Cortex of kidney (tissue), 1 donor: ENCODE measurements around the gene NET1.
"Not testable (repeated sequence)": the region's sequence is repeated elsewhere in the genome, so short reads cannot be mapped to it uniquely, and the experiment has no call there.

Experiments used
- DNase-seq: peaks from one replicate; lab custom pipeline; 2025; lab: John Stamatoyannopoulos, UW

NET1 gene

DNA sequence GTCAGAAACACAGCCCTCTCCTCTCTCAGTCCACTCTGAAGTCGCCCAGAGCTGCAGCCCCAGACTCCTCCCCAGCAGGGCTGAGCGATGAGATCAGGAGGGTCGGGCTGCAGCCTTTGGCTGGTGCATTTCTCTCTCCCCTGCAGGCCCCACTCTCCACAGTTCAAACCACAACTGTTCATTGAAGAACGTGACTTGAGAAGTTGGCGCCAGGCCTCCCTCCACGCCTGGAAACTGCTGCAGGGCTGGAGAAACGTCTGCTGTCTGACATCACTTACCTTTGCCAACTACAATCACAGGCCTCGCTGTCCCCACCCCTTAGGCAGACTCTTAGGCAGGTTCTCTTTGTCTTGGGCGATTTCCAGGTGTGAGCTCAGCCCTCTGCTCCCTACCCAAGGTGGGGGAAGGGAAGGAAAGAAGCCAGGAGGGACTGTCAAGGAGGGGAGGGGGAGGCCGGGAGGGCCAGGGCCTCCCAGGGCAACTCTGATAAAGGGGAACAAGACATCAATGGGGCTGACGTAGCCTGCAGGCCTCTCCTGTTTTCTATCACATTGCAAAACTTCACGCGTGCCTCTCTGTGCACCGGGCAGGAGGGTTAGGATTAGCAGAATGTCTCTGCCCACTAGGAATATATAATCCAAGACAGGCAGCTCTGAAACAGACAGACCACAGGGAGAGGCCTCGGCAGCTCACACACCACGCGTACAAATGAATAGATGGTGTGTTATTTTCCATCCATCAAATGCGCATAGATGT is 54.3 kb downstream of the NET1 start:
- no peak for DNase-seq

DNA sequence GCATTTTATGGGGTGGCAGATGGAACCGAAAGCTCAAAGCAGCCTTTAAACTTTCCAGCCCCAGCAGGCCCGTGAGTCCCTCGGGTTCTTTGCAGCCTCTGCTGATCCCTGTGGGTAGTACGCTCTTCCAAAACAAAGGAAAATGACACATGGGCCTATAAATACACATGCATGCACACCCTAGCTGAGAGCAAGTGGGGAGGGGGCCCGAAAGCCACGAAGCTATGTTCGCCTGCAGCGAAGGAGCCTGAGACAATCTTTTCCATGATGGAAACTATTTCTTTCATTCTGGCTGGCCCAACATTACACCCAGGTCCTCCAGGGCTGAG is 54.8 kb downstream of the NET1 start:
- DNase-seq, result no peak

DNA sequence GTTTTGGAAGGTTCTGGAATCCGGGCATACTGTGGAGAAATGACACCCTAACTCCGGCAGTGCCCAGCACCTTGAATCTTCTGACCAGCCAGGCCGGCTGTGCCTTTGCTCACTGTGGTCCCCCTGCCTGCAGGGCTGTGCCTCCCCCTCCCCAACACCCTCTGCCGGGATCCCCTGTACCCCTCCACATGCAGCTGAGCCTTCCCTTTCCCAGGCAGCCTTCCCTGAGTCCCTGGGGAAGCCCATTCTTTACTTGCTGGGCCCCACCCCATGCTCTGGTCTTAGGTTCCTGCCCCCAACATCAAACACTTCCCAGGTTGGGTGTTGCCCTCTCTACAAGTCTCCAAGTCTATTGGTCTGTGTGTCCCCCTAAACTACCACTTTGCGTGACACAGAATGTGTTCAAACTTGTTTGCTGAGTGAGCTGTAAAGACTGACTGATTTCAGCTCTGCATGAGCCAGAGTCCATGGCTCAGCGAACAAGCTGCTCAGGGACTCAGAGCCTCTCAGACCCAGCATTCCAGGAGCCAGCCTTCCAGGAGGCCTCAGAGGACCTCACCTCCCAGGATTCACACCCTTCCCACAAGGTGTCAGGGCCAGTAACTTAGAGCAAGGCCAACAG is 55.4 kb downstream of the NET1 start:
- DNase-seq, result no peak

DNA sequence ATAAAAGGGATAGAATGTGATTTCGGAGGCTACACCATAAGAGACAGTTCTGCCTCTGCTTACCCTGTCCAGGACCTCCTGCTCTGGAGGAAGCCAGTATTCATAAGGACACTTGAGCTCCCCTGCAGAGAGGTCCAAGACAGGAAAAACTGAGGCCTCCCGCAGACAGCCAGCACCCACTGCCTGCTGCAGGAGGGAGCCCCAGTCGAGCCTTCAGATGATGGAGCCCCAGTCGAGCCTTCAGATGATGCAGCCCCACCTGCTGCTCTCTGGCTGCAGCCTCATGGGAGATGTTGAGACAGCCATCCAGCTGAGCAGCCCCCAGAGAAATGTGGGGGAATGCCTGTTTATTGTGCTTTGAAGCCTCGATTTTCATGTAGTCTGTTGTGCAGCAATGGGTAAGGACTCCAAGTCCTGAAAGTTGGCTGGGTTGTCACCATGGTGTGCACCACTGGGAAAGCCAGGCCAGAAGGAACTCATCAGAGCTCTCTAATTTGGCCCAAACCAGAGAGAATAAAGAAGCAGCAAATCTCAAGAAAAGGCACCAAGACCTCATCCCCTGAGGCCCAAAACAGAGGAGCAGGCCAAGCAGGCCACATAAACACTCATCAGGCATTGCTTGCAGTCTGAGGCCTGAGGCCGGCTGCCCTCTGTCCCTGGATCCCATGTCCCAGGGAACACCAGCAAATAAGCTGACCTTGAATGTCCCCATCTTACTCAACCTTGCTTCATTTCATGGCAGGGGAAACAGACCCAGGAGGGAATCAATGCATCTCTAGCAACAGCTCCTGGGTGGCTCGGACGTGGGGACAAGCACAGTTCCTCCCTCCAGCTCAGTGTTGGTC is 56.1 kb downstream of the NET1 start:
- DNase-seq, result no peak

DNA sequence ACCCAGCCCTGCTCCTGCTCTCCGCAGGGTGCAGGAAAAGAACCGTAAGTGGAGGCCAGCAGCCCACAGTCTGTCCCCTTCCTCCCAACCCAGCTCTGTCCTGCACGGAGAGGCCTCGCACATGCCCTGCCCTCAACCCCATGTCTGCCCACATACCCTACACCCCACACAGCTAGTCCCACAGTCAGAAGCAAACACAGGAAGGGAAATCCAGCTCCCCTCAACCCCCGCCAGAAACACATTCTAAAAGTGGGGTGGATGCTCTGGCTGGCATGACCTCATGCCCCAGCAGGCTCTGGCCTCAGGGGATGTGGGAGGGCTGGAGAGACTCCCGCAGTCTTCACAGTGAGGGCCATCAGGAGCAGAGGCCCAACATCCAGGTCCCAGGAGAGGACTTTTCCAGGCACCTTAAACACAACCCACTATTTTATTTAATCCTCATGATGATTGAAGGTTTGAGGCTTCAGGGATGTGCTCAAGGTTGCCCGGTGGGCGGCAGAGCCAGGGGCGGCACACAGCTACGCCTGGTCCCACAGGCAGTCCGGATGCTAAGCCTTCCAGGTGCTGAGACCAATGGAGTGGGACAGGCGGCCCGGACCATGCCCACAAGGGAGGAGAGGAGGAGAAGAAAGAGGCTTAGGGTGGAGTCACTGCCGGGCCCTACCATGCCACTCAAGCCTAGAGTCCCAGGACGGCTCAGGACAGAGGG is 57.1 kb downstream of the NET1 start:
- DNase-seq, result no peak

DNA sequence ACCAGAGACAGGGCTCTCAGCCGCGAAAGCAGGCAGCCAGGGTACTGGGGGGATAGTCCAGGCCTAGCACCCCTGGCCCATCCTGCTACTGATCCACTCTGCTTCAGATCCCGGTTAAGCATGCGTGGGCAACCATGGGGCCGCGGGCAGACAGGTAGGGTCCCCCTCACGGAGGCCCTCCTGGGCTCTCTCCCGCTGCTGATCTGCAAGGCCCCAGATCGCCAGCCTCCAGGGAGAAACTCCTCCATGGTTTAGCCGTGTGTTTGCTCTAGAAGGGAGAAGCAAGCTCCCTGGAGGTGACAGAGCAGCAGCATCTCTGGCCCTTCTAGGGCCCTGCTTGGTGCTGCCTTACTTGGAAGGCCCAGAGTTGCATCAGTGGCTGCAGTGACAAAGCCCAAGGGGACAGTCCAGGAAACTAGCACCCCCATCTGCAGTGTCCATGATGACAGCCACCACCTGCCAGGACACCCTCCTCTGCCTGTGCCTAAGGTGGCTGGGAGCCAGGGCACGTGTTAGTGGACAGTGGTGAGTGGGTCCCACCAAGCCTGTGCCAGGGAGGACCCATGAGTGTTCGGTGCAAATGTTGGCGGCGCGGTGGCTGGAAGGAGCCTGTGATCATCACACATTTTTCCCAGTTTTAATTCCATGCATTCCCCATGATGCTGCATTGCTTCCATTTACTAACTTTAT is 57.9 kb downstream of the NET1 start:
- no peak for DNase-seq

DNA sequence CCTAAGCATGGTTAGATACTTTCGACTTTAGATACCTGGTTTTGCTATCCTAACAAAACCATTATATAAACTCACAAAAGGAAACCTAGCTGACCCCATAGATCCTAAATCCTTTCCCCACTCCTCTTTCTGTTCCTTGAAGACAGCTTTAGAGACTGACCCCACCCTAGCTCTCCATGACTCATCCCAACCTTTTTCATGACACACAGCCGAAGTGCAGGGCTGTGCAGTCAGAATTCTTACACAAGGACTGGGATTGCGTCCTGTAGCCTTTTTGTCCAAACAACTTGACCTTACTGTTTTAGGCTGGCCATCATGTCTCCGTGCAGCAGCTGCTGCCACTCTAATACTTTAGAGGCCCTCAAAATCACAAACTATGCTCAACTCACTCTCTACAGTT is 62.3 kb downstream of the NET1 start:
- not testable (repeated sequence) for DNase-seq

DNA sequence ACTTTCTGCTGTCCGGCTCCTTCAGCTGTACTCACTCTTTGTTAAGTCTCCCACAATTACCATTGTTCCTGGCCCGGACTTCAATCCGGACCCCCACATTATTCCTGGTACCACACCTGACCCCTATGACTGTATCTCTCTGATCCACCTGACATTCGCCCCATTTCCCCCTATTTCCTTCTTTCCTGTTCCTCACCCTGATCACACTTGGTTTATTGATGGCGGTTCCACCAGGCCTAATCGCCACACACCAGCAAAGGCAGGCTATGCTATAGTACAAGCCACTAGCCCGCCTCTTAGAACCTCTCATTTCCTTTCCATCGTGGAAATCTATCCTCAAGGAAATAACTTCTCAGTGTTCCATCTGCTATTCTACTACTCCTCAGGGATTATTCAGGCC is 62.7 kb downstream of the NET1 start:
- DNase-seq, result not testable (repeated sequence)

DNA sequence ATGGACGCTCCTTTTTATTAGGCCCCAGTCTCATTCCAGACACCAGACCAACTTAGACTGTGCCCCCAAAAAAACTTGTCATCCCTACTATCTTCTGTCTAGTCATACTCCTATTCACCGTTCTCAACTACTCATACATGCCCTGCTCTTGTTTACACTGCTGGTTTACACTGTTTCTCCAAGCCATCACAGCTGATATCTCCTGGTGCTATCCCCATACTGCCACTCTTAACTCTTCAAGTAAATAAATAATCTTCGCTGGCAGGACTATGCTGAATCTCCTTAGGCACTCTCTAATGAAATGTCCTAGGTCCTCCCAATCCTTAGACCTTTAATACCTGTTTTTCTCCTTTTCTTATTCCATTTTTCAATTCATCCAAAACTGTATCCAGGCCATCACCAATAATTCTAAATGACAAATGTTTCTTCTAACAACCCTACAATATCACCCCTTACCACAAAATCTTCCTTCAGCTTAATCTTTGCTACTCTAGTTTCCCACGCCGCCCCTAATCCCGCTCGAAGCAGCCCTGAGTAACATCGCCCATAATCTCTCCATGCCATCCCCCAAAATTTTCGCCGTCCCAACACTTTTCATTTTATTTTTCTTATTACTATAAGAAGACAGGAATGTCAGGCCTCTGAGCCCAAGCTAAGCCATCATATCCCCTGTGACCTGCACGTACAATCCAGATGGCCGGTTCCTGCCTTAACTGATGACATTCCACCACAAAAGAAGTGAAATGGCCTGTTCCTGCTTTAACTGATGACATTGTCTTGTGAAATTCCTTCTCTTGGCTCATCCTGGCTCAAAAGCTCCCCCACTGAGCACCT is 63.8 kb downstream of the NET1 start:
- not testable (repeated sequence) for DNase-seq

DNA sequence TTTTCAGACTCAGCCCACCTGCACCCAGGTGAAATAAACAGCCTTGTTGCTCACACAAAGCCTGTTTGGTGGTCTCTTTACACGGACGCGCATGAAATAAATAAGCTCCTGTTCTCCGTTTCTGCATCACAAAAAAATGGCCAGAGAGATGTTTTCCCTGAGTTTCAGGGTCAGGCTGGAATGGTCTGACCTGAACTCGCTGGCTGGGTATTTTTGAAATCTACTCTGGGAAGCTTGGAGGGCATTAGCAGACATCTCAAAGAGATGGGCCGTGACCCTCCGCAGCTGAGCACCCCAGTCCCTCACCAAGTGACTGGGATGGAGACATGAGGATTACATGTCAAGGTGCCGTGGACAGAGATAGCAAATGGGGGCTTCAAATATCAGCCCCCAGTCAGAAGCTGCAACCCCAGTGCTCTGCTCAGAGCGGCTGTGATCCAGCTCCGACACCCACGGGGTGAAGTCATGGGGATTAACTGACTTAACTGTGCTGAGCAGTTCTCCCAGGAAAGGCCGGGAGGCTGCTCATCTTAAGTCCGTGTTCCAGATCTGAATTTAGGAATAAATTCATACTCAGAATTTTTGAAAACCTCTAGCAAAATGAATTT is 64.7 kb downstream of the NET1 start:
- no peak for DNase-seq

DNA sequence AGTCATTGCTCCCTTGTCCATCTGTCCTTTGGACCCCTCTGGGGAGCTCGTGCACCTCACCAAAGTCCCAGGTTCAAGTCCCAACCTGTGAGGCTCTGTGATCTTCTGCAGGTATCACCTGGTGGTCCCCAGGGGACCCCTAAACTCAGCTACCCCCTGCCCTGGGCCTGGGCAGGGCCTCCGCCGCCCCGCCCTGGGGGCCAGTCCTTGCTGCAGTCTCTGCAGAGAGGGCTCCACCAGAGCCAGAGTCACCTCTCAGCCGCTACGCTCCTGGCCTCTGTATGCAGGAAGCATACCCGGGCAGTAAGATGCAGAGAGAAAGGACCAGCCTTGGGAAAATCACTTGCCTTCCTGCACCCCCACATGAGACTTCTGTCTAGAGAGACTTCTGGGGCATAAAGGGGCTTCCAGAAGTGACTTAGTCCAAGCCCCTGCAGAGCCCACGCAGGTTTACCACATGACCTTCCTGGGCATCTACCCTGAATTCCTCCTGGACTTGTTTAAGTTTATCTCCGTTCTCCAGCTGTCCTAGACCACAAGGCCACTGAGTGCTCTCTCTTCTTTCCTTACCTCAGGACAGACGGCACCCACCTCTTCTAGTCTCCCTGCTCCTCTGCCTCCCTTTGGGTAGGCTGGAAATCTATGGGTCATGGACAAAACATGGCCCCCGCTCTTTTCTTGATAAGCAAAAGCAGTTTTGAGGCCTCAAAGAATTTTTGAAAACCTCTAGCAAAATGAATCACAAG is 65.8 kb downstream of the NET1 start:
- no peak for DNase-seq

DNA sequence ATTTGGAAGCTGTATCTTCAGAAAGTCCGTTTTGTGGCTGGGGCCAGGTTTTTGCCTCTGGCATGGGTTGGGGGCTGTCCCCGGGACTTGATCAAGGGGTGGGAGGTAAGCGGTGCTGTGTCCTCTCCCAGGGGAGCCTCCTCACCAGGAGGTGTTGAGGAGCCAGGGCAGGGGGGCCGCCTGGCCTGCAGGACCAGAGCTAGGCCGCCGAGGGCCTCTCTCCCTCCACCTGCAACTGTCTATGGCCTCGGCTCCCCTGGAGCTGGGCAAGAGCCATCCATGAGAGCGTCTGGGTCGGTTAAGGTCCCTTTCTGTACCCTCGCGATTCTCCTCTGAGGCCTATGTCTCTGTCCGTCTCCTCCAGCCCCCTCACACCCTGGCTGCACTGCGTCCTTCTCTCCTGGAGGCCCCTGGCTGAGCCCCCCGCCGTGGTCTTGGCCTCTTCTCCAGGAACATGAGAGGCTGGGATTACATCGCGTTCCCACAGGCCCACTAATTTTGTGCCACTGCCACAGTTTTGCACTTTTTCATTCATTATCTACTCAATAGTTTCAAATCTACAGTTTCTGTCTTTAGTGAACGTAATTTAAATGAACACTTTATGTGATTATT is 66.4 kb downstream of the NET1 start:
- no peak for DNase-seq

DNA sequence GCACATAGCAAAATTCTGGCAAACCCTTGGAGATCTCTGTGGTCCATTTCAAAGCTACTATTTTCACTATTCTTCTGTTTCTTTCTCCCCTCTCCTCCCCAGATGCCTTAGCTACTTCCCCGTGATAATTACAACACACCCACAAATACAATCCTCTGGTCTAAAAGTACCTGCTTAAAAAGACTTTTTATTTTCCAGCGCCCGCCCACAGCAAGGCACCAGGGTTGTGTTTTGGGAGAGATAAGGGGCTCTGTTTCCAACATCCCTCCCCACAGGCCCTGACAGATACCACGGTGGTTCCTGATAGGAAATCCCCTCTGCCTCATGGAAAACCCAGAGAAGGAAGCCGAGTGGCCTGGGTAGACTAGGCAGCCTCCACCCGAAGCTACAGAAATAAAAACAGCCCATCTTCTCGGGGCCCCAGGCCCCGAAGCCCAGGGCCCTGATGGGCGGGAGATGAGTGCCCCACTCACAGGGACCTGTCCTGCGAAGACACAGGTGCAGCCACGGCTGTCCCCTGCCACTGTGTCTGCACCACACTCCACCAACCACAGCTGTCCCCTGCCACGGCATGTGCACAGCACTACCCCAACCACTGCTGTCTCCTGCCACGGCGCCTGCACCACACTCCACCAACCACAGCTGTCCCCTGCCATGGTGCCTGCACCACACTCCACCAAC is 67.3 kb downstream of the NET1 start:
- no peak for DNase-seq

DNA sequence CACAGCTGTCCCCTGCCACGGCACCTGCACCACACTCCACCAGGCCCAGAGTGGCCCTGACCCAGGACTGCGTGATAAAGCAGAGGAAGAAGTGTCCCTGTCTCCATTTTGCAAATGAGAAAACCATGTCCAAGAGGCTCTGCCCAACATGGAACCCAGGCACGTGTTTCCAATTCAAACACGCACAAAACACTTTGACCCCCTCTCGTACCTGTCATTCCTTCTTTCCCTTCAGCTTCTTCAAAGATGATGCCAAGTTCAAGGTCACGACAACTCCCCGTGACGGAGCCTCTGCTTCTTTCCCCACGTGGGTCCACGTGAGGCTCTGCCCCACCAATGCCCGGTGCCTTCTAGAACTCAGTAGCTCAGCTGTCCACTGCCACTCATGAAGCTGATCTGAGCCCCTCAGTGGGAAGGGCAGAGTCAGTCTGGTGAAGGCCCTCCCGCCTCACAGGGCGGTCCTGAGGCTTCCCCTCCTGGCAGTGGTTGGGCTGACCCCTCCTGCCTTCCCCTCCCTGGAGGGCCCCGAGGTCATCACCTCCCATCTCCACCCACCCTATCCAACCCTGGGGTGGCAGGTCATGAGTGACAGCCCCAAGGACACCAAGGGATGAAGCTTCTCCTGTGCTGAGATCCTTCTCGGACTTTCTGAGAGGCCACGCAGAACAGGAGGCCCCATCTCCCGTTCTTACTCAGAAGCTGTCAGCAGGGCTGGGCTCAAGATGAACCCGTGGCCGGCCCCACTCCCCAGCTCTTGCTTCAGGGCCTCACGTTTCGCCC is 68.0 kb downstream of the NET1 start:
- DNase-seq, result no peak

DNA sequence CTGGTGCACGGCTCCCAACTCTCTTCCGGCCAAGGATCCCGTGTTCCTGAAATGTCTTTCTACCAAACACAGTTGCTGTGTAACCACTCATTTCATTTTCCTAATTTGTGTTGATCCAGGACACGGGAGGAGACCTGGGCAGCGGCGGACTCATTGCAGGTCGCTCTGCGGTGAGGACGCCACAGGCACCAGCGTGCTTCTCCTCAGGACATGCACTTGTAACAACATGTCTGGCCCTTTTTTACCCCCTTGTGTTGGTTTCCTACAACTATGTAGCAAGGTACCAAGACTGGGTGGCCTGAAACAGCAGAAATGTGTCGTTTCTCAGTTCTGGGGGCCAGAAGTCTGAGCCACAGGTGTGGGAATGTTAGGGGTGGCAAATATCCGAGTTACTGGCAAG is 68.8 kb downstream of the NET1 start:
- DNase-seq, result no peak

DNA sequence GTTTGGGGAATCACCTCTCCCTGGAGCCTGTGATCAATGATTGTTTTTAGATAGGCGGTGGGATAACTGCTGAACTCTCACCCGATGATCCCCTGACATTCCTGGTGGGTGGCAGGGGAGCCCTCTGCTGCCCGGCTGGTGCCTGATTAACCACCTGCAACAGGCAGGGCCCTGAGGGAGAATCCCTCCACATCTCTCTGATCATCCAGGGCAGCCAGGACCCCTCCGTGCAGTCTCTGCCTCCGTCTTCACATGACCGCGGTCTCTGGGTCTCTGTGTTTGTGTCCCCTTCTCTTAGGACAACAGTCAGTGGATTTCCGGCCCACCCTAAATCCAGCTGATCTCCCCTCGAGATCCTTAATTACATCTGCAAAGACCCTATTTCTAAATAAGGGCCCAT is 69.7 kb downstream of the NET1 start:
- no peak for DNase-seq

DNA sequence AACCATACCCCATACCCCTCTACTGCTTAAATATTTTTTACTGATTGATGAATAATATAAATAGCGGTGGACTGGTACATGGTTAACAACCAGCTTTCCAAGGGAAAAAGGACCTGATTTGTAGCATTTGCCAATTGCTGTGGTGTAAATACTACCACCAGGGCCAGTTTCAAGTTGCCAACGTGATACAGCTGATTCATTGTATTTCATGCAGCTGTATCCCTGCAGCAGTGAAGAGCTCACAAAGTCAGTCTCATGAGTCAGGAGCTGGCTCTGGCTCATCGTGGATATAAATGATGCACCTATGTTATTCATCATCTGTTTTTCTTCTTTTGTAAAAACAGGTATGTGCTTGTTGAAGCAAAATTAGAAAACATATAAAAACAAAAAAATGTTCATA is 71.8 kb downstream of the NET1 start:
- no peak for DNase-seq

DNA sequence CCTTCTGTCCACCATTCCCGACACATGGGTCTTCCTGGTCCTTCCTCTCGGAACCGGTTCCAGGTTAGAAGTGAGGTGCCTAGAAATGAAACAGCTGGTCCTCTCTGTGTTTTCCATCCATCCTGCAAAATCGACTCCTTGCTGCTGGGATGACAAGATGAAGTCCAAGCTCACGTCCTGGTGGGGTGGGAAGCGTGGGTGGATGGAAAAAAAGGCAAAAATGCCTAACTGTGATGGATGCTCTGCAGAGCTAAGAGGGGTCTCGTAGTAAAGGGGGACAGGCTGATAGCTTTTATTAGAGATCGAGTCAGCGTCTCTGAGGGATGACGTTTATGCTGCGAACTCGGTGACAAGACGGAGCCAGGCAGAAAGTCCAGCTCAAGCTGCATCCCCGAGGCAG is 72.9 kb downstream of the NET1 start:
- no peak for DNase-seq
